HepG2 (cell line): Measurements from ENCODE around the gene SBK3. TPM values are rescaled to one million over a fixed set of nuclear protein-coding genes. Genes with fewer than 3 reads are reported as not detected.
A peak's percentile ranks its signal among the peaks of the same experiment; 100 is the strongest.

Source experiments
- ARID2 ChIP-seq: sonication (generic); formaldehyde crosslinking; IDR thresholded peaks from 2 replicates; pipeline ENCODE4 v1.8.1; 2022; ENCODE audit warnings: mild to moderate bottlenecking, missing genetic modification reagents, borderline replicate concordance
- BORCS8-MEF2B ChIP-seq: sonication (generic); formaldehyde crosslinking; IDR thresholded peaks from 2 replicates; pipeline ENCODE4 v1.8.0; 2022; ENCODE audit warnings: mild to moderate bottlenecking, missing genetic modification reagents
- CHCHD3 ChIP-seq: sonication (generic); formaldehyde crosslinking; IDR thresholded peaks from 2 replicates; pipeline ENCODE4 v1.8.0; 2022; ENCODE audit warnings: mild to moderate bottlenecking, missing genetic modification reagents, moderate library complexity
- ELF3 ChIP-seq: IDR thresholded peaks from 2 replicates; pipeline ENCODE4 v1.6.1; 2016; ENCODE audit warnings: missing genetic modification reagents, missing compliant biosample characterization
- FOXK2 ChIP-seq: fragments of 450-650 bp; IDR thresholded peaks from 2 replicates; pipeline ENCODE4 v1.6.1; 2016
- KLF12 ChIP-seq: sonication (generic); formaldehyde crosslinking; IDR thresholded peaks from 2 replicates; pipeline ENCODE4 v1.4.0; 2020; ENCODE audit warnings: missing genetic modification reagents, borderline replicate concordance
- NFKBIZ ChIP-seq: IDR thresholded peaks from 2 replicates; pipeline ENCODE4 v1.6.1; 2018; ENCODE audit warnings: missing genetic modification reagents, missing compliant biosample characterization
- NRL ChIP-seq: sonication (generic); formaldehyde crosslinking; IDR thresholded peaks from 2 replicates; pipeline ENCODE4 v1.5.0; 2020; ENCODE audit warnings: missing genetic modification reagents, mild to moderate bottlenecking, moderate library complexity, borderline replicate concordance
- PITX1 ChIP-seq: sonication (generic); formaldehyde crosslinking; IDR thresholded peaks from 2 replicates; pipeline ENCODE4 v1.5.1; 2020; ENCODE audit warnings: mild to moderate bottlenecking, missing genetic modification reagents
- PRPF4 ChIP-seq: fragments of 200-400 bp; formaldehyde crosslinking; IDR thresholded peaks from 2 replicates; pipeline ENCODE4 v1.6.1; 2016; ENCODE audit warnings: low read length, low read depth; ENCODE audit not compliant: poor library complexity, severe bottlenecking
- RBFOX2 ChIP-seq: fragments of 200-400 bp; formaldehyde crosslinking; IDR thresholded peaks from 2 replicates; pipeline ENCODE4 v1.6.1; 2017; ENCODE audit warnings: low read depth, mild to moderate bottlenecking, low read length
- SP1 ChIP-seq, 2 experiments: fragments of 450-650 bp in 1 of 2; sonication (generic) in 1 of 2; formaldehyde crosslinking in 1 of 2; IDR thresholded peaks; 2 replicates each; pipeline versions ENCODE4 v1.4.0 to v1.6.1; 2016 to 2020; ENCODE audit warnings: missing genetic modification reagents in 1 of 2
- ZNF230 ChIP-seq: sonication (generic); formaldehyde crosslinking; IDR thresholded peaks from 2 replicates; pipeline ENCODE4 v1.4.0; 2020; ENCODE audit warnings: mild to moderate bottlenecking, missing genetic modification reagents
- ZNF253 ChIP-seq: sonication (generic); formaldehyde crosslinking; IDR thresholded peaks from 2 replicates; pipeline ENCODE4 v1.8.0; 2022; ENCODE audit warnings: mild to moderate bottlenecking, missing genetic modification reagents, borderline replicate concordance
- ZNF292 ChIP-seq: sonication (generic); formaldehyde crosslinking; IDR thresholded peaks from 2 replicates; pipeline ENCODE4 v1.8.1; 2022; ENCODE audit warnings: mild to moderate bottlenecking, low read depth, missing genetic modification reagents, borderline replicate concordance
- ZNF564 ChIP-seq: sonication (generic); formaldehyde crosslinking; IDR thresholded peaks from 2 replicates; pipeline ENCODE4 v1.8.1; 2023; ENCODE audit warnings: mild to moderate bottlenecking, missing genetic modification reagents
- ZNF766 ChIP-seq: sonication (generic); formaldehyde crosslinking; IDR thresholded peaks from 2 replicates; pipeline ENCODE4 v1.5.0; 2020; ENCODE audit warnings: missing genetic modification reagents, borderline replicate concordance
- ZNF83 ChIP-seq: sonication (generic); formaldehyde crosslinking; IDR thresholded peaks from 2 replicates; pipeline ENCODE4 v1.4.0; 2020; ENCODE audit warnings: missing genetic modification reagents, mild to moderate bottlenecking, borderline replicate concordance
- ZNF879 ChIP-seq: sonication (generic); formaldehyde crosslinking; IDR thresholded peaks from 2 replicates; pipeline ENCODE4 v1.8.1; 2023; ENCODE audit warnings: missing genetic modification reagents
- ZNF883 ChIP-seq: sonication (generic); formaldehyde crosslinking; IDR thresholded peaks from 2 replicates; pipeline ENCODE4 v1.5.1; 2020; ENCODE audit warnings: mild to moderate bottlenecking, missing genetic modification reagents; ENCODE audit errors: not compliant biosample characterization
- polyA plus RNA-seq, 8 experiments: library from polyadenylated mRNA; depleted of rRNA in 3 of 8; stranded (reverse) in 7 of 8; unstranded in 1 of 8; fragments of >200 nt; fragmentation: Illumina TruSeq in 4 of 8; extraction: Trizol in 4 of 8; gene quantifications; 2 replicates each; pipeline versions ENCODE4 v1.2.1 to v1.2.3, GENCODE V29; 2011 to 2016; ENCODE audit warnings: low read depth in 4 of 8, missing spikeins in 1 of 8, mixed read lengths in 1 of 8; ENCODE audit not compliant: insufficient read depth in 1 of 8
- total RNA-seq, 5 experiments: library from RNA; depleted of rRNA; stranded (reverse); fragments of >200 nt; fragmentation: Illumina TruSeq; extraction: Trizol; gene quantifications; 2 replicates each; pipeline ENCODE4 v1.2.3, GENCODE V29; 2016; ENCODE audit warnings: low read depth in 1 of 5
- TF ChIP-seq, protein P1 (sequence below): sonication (generic); formaldehyde crosslinking; conservative IDR thresholded peaks from 2 replicates; pipeline ENCODE4 v1.4.0; 2020; ENCODE audit warnings: missing genetic modification reagents
- TF ChIP-seq, protein P2 (sequence below): sonication (generic); formaldehyde crosslinking; IDR thresholded peaks from 2 replicates; pipeline ENCODE4 v1.4.0; 2020; ENCODE audit warnings: missing genetic modification reagents
- TF ChIP-seq, protein P3 (sequence below): sonication (generic); formaldehyde crosslinking; IDR thresholded peaks from 2 replicates; pipeline ENCODE4 v1.4.0; 2020; ENCODE audit warnings: mild to moderate bottlenecking, missing genetic modification reagents
- TF ChIP-seq, protein P4 (sequence below): sonication (generic); formaldehyde crosslinking; IDR thresholded peaks from 2 replicates; pipeline ENCODE4 v1.8.1; 2023; ENCODE audit warnings: mild to moderate bottlenecking, missing genetic modification reagents, borderline replicate concordance
- TF ChIP-seq, protein P5 (sequence below): sonication (generic); formaldehyde crosslinking; IDR thresholded peaks from 2 replicates; pipeline ENCODE4 v1.9.0; 2021; ENCODE audit warnings: missing genetic modification reagents, borderline replicate concordance

Gene SBK3
- total and polyA plus RNA-seq, 2 of the 13 experiments (the other 11 are each of a cell fraction or from before 2014, with no cell fraction given): 0.66 to 0.77 TPM

DNA sequence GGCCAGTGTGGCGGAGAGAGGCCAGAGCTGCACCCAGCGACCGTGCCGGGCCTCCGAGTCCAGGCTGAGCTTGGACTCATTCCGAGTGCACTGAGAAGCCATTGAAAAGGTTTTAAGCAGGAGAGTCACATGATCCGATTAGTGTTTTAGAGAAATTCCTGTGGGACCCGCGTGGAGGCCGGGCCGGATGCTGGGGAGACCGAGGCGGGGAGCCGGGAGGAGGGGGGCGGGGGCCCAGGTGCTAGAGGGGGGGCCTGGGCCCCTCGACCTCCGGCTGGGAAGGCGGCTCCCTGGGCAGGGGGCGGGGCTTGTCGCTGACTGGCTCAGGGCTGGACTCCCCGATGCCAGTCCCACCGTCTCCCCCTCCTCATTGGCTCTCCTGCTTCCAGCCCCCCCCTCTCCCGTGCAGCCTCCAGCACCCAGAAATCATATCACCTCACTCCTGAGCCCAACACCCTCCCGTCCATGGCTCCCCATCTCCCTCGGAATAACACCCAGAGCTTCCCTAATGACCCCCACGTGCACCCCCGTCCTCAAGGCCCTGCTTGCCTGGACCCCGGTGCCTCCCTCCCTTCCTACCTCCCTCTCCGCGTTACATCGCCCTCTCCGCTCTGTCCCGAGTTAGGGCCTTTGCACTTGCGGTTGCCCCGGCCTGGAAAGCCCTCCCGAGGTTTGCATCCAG, 40.5 kb upstream of the SBK3 start (continued):
- TF ChIP-seq, protein P1, sequence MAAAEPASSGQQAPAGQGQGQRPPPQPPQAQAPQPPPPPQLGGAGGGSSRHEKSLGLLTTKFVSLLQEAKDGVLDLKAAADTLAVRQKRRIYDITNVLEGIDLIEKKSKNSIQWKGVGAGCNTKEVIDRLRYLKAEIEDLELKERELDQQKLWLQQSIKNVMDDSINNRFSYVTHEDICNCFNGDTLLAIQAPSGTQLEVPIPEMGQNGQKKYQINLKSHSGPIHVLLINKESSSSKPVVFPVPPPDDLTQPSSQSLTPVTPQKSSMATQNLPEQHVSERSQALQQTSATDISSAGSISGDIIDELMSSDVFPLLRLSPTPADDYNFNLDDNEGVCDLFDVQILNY (CRISPR knock-in tag): no peak
- TF ChIP-seq PRPF4 (no peak), KLF12 (CRISPR knock-in tag) (no peak), ELF3 (CRISPR knock-in tag) (no peak), SP1 (IDR thresholded peaks at IDR 0.05) (no peak), SP1 (CRISPR knock-in tag; IDR thresholded peaks at IDR 0.05) (0 out of 2 replicates have a peak, but pooled peaks have one; percentile 36), ZNF564 (CRISPR knock-in tag) (no peak; the same call in 1 of the 2 replicates), ZNF230 (CRISPR knock-in tag) (no peak), ZNF83 (no peak), ZNF879 (CRISPR knock-in tag) (no peak), ZNF883 (no peak), CHCHD3 (CRISPR knock-in tag) (no peak), BORCS8-MEF2B (CRISPR knock-in tag) (no peak), NFKBIZ (CRISPR knock-in tag) (no peak), ARID2 (CRISPR knock-in tag) (no peak), RBFOX2 (no peak), ZNF253 (CRISPR knock-in tag) (no peak), FOXK2 (no peak), NRL (CRISPR knock-in tag) (0 out of 2 replicates have a peak, but pooled peaks have one; percentile 51), ZNF292 (CRISPR knock-in tag) (0 out of 2 replicates have a peak, but pooled peaks have one; percentile 27), PITX1 (CRISPR knock-in tag) (peak; percentile 47; the same call in 1 of the 2 replicates), ZNF766 (CRISPR knock-in tag) (no peak)
- TF ChIP-seq, protein P2, sequence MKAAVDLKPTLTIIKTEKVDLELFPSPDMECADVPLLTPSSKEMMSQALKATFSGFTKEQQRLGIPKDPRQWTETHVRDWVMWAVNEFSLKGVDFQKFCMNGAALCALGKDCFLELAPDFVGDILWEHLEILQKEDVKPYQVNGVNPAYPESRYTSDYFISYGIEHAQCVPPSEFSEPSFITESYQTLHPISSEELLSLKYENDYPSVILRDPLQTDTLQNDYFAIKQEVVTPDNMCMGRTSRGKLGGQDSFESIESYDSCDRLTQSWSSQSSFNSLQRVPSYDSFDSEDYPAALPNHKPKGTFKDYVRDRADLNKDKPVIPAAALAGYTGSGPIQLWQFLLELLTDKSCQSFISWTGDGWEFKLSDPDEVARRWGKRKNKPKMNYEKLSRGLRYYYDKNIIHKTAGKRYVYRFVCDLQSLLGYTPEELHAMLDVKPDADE (CRISPR knock-in tag): no peak
- TF ChIP-seq, protein P3, sequence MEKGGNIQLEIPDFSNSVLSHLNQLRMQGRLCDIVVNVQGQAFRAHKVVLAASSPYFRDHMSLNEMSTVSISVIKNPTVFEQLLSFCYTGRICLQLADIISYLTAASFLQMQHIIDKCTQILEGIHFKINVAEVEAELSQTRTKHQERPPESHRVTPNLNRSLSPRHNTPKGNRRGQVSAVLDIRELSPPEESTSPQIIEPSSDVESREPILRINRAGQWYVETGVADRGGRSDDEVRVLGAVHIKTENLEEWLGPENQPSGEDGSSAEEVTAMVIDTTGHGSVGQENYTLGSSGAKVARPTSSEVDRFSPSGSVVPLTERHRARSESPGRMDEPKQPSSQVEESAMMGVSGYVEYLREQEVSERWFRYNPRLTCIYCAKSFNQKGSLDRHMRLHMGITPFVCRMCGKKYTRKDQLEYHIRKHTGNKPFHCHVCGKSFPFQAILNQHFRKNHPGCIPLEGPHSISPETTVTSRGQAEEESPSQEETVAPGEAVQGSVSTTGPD (CRISPR knock-in tag): no peak
- TF ChIP-seq, protein P4, sequence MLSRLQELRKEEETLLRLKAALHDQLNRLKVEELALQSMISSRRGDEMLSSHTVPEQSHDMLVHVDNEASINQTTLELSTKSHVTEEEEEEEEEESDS (CRISPR knock-in tag): no peak
- TF ChIP-seq, protein P5, sequence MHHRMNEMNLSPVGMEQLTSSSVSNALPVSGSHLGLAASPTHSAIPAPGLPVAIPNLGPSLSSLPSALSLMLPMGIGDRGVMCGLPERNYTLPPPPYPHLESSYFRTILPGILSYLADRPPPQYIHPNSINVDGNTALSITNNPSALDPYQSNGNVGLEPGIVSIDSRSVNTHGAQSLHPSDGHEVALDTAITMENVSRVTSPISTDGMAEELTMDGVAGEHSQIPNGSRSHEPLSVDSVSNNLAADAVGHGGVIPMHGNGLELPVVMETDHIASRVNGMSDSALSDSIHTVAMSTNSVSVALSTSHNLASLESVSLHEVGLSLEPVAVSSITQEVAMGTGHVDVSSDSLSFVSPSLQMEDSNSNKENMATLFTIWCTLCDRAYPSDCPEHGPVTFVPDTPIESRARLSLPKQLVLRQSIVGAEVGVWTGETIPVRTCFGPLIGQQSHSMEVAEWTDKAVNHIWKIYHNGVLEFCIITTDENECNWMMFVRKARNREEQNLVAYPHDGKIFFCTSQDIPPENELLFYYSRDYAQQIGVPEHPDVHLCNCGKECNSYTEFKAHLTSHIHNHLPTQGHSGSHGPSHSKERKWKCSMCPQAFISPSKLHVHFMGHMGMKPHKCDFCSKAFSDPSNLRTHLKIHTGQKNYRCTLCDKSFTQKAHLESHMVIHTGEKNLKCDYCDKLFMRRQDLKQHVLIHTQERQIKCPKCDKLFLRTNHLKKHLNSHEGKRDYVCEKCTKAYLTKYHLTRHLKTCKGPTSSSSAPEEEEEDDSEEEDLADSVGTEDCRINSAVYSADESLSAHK (CRISPR knock-in tag): no peak
